Measurements from ENCODE around the gene CYTH1. TPM values are rescaled to one million over a fixed set of nuclear protein-coding genes. Genes with fewer than 3 reads are reported as not detected.

CYTH1 gene
- polyA plus RNA-seq, 4 donors = 37.6 to 46.3 (median 38.9) TPM

DNA sequence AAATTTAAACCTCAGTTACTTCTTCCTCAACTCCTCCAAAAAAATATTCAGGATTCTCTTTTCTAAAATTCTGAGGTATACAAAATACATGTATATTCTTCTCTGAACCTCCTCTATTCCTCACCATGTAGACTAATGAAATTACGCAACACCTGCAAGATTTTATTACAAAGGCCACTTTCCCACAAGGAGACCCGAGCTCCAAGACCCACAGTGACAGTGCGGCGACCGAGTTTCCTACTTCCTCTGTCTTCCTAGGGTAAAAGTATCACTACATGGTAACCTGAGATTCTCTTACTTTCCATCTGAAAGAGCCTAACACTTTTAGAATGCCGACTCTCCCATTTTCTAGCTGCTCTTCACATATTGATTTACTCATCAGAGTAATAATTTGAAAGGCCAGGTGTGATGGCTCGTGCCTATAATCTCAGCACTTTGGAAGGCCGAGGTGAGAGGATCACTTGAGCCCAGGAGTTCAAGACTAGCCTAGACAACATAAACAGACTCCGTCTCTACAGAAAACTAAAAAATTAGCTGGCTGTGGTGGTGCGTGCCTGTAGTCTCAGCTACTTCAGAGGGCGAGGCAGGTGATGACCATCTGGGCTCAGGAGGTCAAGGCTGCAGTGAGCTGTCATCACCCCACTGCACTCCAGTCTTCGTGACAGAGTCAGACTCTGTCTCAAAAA is 35.7 kb downstream of the CYTH1 start:
- H3K36me3 ChIP-seq (ENCODE audit: control insufficient read depth in 3 of 3, insufficient read depth in 2 of 3, low read depth in 1 of 3, low read length in 3 of 3) = peaks cover 0 to 2% (median 2%) of the 10 kb centered on the region in 3 donors
- FAIRE-seq (no peak), DNase-seq (no peak)
- H3K4me1 ChIP-seq (ENCODE audit: control insufficient read depth in 3 of 3, insufficient read depth in 2 of 3, low read depth in 1 of 3, low read length in 2 of 3) = peaks cover 5 to 23% (median 22%) of the 10 kb centered on the region in 3 donors
- peak overlapping the region in 1 of 3 donors; percentile 25 for H3K27ac ChIP-seq (ENCODE audit: low read depth in 1 of 3, low read length in 2 of 3)
- no peaks in the 10 kb centered on the region for H3K9me3 ChIP-seq (ENCODE audit: control insufficient read depth in 2 of 2, insufficient read depth in 1 of 2, low read depth in 1 of 2, low read length in 1 of 2)
- no peaks in the 10 kb centered on the region for H3K27me3 ChIP-seq (ENCODE audit: control insufficient read depth in 3 of 3, insufficient read depth in 3 of 3, low read length in 3 of 3)
- no peak overlapping the region for H3K4me3 ChIP-seq (ENCODE audit: low read depth in 1 of 3, low read length in 3 of 3)
- 56 to 61% (median 60%) methylated on average over 12 of the region's 12 CpGs for WGBS, 3 donors

DNA sequence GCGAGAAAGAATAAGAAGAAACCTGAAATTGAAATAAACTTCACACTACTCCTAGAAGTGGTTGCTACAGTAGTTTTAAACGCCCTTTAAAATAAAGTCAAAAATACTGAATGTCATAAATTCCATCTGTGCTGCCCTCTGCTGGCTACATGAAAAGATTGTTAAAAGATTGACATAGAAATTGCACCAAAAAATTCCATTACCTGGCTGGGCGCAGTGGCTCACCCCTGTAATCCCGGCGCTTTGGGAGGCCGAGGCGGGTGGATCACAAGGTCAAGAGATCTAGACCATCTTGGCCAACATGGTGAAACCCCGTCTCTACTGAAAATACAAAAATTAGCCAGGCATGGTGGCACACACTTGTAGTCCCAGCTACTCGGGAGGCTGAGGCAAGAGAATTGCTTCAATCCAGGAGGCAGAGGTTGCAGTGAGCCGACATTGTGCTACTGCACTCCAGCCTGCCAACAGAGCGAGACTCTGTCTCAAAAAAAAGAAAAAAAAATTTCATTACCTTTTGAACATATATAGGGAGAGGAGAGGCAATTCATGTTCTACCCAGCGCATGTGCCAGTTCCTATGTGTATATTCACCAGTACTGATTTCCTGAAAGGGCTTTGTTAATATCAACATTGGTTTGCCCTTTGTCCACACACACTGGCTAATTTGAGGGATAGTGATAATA is 36.5 kb downstream of the CYTH1 start:
- Histone ChIP-seq H3K4me1 (ENCODE audit: control insufficient read depth in 3 of 3, insufficient read depth in 2 of 3, low read depth in 1 of 3, low read length in 2 of 3) (peaks cover 5 to 24% (median 22%) of the 10 kb centered on the region in 3 donors), H3K4me3 (ENCODE audit: low read depth in 1 of 3, low read length in 3 of 3) (no peak overlapping the region), H3K27ac (ENCODE audit: low read depth in 1 of 3, low read length in 2 of 3) (no peak overlapping the region), H3K27me3 (ENCODE audit: control insufficient read depth in 3 of 3, insufficient read depth in 3 of 3, low read length in 3 of 3) (no peaks in the 10 kb centered on the region), H3K36me3 (ENCODE audit: control insufficient read depth in 3 of 3, insufficient read depth in 2 of 3, low read depth in 1 of 3, low read length in 3 of 3) (peaks cover 0 to 2% (median 2%) of the 10 kb centered on the region in 3 donors), H3K9me3 (ENCODE audit: control insufficient read depth in 2 of 2, insufficient read depth in 1 of 2, low read depth in 1 of 2, low read length in 1 of 2) (no peaks in the 10 kb centered on the region)
- FAIRE-seq (no peak), DNase-seq (peak; percentile 57 to 78)
- WGBS, 3 donors = 17 to 49% (median 30%) methylated on average over 12 of the region's 12 CpGs

DNA sequence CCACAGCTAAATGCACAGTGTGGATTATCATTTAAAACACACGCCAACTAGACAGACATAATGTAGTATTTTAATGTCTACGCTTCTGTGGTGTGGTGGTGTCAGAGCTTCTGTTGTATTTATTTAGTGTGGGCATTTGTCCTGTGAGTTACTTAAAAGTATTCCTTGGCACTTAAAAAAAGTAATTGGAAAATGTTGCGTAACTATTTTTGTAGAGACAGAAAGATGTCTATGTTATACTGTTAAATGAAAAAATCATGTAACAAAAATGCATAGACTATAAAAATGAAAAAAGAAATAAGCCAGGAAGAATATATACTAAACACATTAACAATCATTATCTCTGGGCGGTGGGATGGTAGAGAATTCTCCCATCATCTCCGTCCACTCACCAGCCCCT is 39.2 kb downstream of the CYTH1 start:
- 97 to 99% (median 99%) methylated on average over 5 of the region's 5 CpGs for WGBS, 3 donors
- no peak overlapping the region for H3K27ac ChIP-seq (ENCODE audit: low read depth in 1 of 3, low read length in 2 of 3)
- FAIRE-seq (no peak), DNase-seq (no peak)
- no peak overlapping the region for H3K4me3 ChIP-seq (ENCODE audit: low read depth in 1 of 3, low read length in 3 of 3)
- H3K9me3 ChIP-seq (ENCODE audit: control insufficient read depth in 2 of 2, insufficient read depth in 1 of 2, low read depth in 1 of 2, low read length in 1 of 2) = no peaks in the 10 kb centered on the region
- peaks cover 5 to 26% (median 18%) of the 10 kb centered on the region in 3 donors for H3K4me1 ChIP-seq (ENCODE audit: control insufficient read depth in 3 of 3, insufficient read depth in 2 of 3, low read depth in 1 of 3, low read length in 2 of 3)
- peaks cover 0 to 6% (median 2%) of the 10 kb centered on the region in 3 donors for H3K36me3 ChIP-seq (ENCODE audit: control insufficient read depth in 3 of 3, insufficient read depth in 2 of 3, low read depth in 1 of 3, low read length in 3 of 3)
- no peaks in the 10 kb centered on the region for H3K27me3 ChIP-seq (ENCODE audit: control insufficient read depth in 3 of 3, insufficient read depth in 3 of 3, low read length in 3 of 3)

DNA sequence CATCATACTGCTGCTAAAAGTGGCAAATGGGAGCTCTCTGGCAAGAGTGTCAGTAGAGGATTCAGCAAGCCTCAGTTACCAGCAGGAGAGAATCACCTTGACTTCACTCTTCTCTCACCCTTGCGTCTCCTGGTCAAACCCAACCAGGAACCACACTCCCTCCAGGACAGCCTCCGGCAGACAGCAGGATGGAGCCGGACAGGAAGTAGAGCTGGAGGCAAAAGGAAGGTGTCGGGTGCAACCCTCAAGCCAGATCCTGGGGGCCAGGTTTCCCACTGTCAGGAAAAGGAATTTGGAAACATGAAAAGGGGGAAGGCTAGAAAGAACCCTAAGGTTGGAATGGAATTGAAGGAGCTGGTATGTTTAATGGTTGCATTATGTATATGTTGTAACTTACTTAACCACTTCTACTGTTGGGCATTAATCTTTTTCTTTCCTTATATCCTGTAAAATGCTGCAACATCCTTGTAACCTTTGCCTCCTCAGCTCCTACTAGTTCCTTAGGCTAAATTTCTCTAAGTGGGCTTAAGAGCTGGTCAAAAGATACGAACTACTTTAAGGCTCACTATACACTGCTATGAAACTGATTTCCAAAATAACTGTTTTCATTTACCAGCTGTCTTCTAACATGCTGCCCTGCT is 40.3 kb downstream of the CYTH1 start:
- Histone ChIP-seq H3K4me1 (ENCODE audit: control insufficient read depth in 3 of 3, insufficient read depth in 2 of 3, low read depth in 1 of 3, low read length in 2 of 3) (peaks cover 5 to 35% (median 15%) of the 10 kb centered on the region in 3 donors), H3K27ac (ENCODE audit: low read depth in 1 of 3, low read length in 2 of 3) (peak overlapping the region in 1 of 3 donors; percentile 14), H3K4me3 (ENCODE audit: low read depth in 1 of 3, low read length in 3 of 3) (no peak overlapping the region), H3K9me3 (ENCODE audit: control insufficient read depth in 2 of 2, insufficient read depth in 1 of 2, low read depth in 1 of 2, low read length in 1 of 2) (no peaks in the 10 kb centered on the region), H3K36me3 (ENCODE audit: control insufficient read depth in 3 of 3, insufficient read depth in 2 of 3, low read depth in 1 of 3, low read length in 3 of 3) (peaks cover 0 to 6% (median 2%) of the 10 kb centered on the region in 3 donors), H3K27me3 (ENCODE audit: control insufficient read depth in 3 of 3, insufficient read depth in 3 of 3, low read length in 3 of 3) (no peaks in the 10 kb centered on the region)
- WGBS, 3 donors = 74 to 83% (median 81%) methylated on average over 5 of the region's 5 CpGs
- FAIRE-seq (no peak), DNase-seq (peak in 1 of 2 donors; percentile 36)

DNA sequence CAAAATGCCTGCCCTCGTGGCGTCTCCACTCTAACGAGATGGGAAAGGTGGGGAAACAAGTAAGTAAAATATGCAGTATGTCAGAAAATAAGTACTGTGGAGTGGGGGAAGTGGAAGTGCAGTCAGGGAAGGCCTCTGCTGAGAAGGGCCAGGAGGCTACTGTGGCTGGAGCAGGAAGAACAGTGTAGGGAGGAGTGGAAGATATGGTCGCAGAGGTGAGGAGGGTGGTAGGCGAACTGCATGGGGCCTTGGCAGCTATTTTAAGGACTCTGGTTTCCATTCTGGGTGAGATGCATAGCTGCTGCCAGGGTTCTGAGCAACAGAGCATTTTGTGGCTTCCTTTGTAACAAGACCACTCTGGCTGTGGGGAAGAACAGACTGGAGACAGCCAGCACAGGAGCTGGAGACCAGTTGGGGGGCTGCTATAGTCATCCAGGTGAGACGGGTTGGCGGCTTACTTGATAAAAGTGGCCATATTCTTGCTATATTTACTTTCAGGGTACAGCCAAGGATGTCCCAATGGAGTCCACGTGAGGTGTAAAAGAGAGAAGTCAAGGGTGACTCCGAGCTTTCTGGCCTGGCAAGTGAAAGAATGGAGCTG is 42.6 kb downstream of the CYTH1 start:
- no peaks in the 10 kb centered on the region for H3K27me3 ChIP-seq (ENCODE audit: control insufficient read depth in 3 of 3, insufficient read depth in 3 of 3, low read length in 3 of 3)
- no peak overlapping the region for H3K4me3 ChIP-seq (ENCODE audit: low read depth in 1 of 3, low read length in 3 of 3)
- H3K9me3 ChIP-seq (ENCODE audit: control insufficient read depth in 2 of 2, insufficient read depth in 1 of 2, low read depth in 1 of 2, low read length in 1 of 2) = no peaks in the 10 kb centered on the region
- H3K4me1 ChIP-seq (ENCODE audit: control insufficient read depth in 3 of 3, insufficient read depth in 2 of 3, low read depth in 1 of 3, low read length in 2 of 3) = peaks cover 3 to 37% (median 11%) of the 10 kb centered on the region in 3 donors
- H3K27ac ChIP-seq (ENCODE audit: low read depth in 1 of 3, low read length in 2 of 3) = peak overlapping the region in 1 of 3 donors; percentile 22
- 78 to 91% (median 88%) methylated on average over 9 of the region's 9 CpGs for WGBS, 3 donors
- FAIRE-seq (no peak), DNase-seq (no peak)
- peaks cover 0 to 6% (median 2%) of the 10 kb centered on the region in 3 donors for H3K36me3 ChIP-seq (ENCODE audit: control insufficient read depth in 3 of 3, insufficient read depth in 2 of 3, low read depth in 1 of 3, low read length in 3 of 3)

DNA sequence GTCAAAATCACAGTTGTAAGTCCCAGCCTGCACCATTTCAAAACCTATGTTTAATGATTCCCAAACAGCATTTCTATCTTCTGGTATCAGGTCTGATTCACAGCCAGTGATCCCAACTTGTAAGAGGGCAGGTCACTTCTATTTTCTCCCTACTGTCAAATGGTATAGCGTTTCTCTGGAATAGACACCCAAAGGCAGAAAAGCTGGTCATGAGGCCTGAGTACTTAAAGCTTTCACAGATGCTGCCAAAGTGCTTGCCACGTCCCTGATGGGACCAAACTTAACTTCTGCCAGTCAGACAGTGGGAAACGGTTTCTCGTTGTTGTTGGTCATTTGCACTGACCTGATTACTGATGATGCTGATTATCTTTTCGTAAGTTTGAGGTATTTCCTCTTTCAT is 43.4 kb downstream of the CYTH1 start:
- Histone ChIP-seq H3K9me3 (ENCODE audit: control insufficient read depth in 2 of 2, insufficient read depth in 1 of 2, low read depth in 1 of 2, low read length in 1 of 2) (no peaks in the 10 kb centered on the region), H3K36me3 (ENCODE audit: control insufficient read depth in 3 of 3, insufficient read depth in 2 of 3, low read depth in 1 of 3, low read length in 3 of 3) (peaks cover 0 to 5% (median under 1%) of the 10 kb centered on the region in 3 donors), H3K4me1 (ENCODE audit: control insufficient read depth in 3 of 3, insufficient read depth in 2 of 3, low read depth in 1 of 3, low read length in 2 of 3) (peaks cover 3 to 40% (median 11%) of the 10 kb centered on the region in 3 donors), H3K4me3 (ENCODE audit: low read depth in 1 of 3, low read length in 3 of 3) (no peak overlapping the region), H3K27ac (ENCODE audit: low read depth in 1 of 3, low read length in 2 of 3) (peak overlapping the region; percentile 12 to 46 (median 30)), H3K27me3 (ENCODE audit: control insufficient read depth in 3 of 3, insufficient read depth in 3 of 3, low read length in 3 of 3) (no peaks in the 10 kb centered on the region)
- WGBS, 3 donors = 53 to 70% (median 66%) methylated on average over 5 of the region's 5 CpGs
- no peak for FAIRE-seq
- no peak for DNase-seq

DNA sequence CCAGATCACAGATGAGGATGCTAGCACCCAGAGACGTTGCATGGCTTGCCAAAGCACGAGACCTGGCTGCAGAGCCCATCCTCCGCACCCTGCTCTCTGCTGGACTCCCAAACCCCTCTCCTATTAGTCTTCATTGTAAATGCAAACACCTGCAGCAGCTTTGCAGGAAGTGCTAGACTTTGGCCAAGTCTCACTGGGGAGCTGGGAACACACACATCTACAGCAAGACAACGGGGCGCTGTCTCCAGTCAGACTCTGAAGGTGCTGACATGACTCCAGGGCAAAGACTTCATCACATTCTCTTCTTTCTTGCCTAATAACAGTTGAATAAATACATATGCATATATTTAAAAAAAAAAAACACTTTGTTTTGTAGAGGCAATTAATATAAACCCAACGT is 43.8 kb downstream of the CYTH1 start:
- DNase-seq = peak; percentile 77 to 81
- 15 to 59% (median 44%) methylated on average over 6 of the region's 6 CpGs for WGBS, 3 donors
- no peak for FAIRE-seq
- peaks cover 0 to 9% (median 0%) of the 10 kb centered on the region in 3 donors for H3K36me3 ChIP-seq (ENCODE audit: control insufficient read depth in 3 of 3, insufficient read depth in 2 of 3, low read depth in 1 of 3, low read length in 3 of 3)
- no peaks in the 10 kb centered on the region for H3K27me3 ChIP-seq (ENCODE audit: control insufficient read depth in 3 of 3, insufficient read depth in 3 of 3, low read length in 3 of 3)
- peak overlapping the region; percentile 0 to 46 (median 12) for H3K27ac ChIP-seq (ENCODE audit: low read depth in 1 of 3, low read length in 2 of 3)
- H3K4me1 ChIP-seq (ENCODE audit: control insufficient read depth in 3 of 3, insufficient read depth in 2 of 3, low read depth in 1 of 3, low read length in 2 of 3) = peaks cover 3 to 41% (median 11%) of the 10 kb centered on the region in 3 donors
- no peaks in the 10 kb centered on the region for H3K9me3 ChIP-seq (ENCODE audit: control insufficient read depth in 2 of 2, insufficient read depth in 1 of 2, low read depth in 1 of 2, low read length in 1 of 2)
- no peak overlapping the region for H3K4me3 ChIP-seq (ENCODE audit: low read depth in 1 of 3, low read length in 3 of 3)

DNA sequence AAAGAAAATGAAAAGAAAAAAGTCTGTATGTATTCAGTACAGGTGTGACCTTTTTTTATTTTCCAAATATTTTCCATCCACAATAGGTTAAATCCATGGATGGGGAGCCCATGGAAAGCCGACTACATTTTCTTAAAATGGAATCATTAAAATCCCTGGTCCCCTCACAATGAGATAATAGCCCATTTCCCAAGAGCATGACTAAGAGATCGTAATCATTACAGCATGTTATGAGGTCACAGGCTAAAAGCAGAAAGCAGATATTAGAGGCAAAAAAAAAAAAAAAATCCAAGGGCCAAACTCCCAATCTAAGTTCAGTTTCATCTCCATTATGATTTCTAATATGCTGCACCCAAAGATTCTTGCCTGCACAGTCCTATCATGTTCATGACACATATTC is 44.7 kb downstream of the CYTH1 start:
- peak overlapping the region in 1 of 3 donors; percentile 96 for H3K27ac ChIP-seq (ENCODE audit: low read depth in 1 of 3, low read length in 2 of 3)
- no peak overlapping the region for H3K4me3 ChIP-seq (ENCODE audit: low read depth in 1 of 3, low read length in 3 of 3)
- H3K9me3 ChIP-seq (ENCODE audit: control insufficient read depth in 2 of 2, insufficient read depth in 1 of 2, low read depth in 1 of 2, low read length in 1 of 2) = no peaks in the 10 kb centered on the region
- DNase-seq (peak; percentile 59 to 61), FAIRE-seq (no peak)
- H3K27me3 ChIP-seq (ENCODE audit: control insufficient read depth in 3 of 3, insufficient read depth in 3 of 3, low read length in 3 of 3) = no peaks in the 10 kb centered on the region
- 7 to 30% (median 23%) methylated on average over 2 of the region's 2 CpGs for WGBS, 3 donors
- H3K4me1 ChIP-seq (ENCODE audit: control insufficient read depth in 3 of 3, insufficient read depth in 2 of 3, low read depth in 1 of 3, low read length in 2 of 3) = peaks cover 3 to 41% (median 13%) of the 10 kb centered on the region in 3 donors
- peaks cover 0 to 10% (median 0%) of the 10 kb centered on the region in 3 donors for H3K36me3 ChIP-seq (ENCODE audit: control insufficient read depth in 3 of 3, insufficient read depth in 2 of 3, low read depth in 1 of 3, low read length in 3 of 3)

Measured in small intestine (tissue), 7 donors.